ENCODE measurements around the gene KPNA2.

- TF ChIP-seq CTCF (IDR thresholded peaks at IDR 0.05; ENCODE audit: insufficient read depth, low read length) (no peak), POLR2AphosphoS5 (IDR thresholded peaks at IDR 0.05; ENCODE audit: low read depth) (no peak), GABPA (IDR thresholded peaks at IDR 0.05; ENCODE audit: low read depth) (no peak)
These were observed 17.3 kb downstream of the KPNA2 start for GRCh38 chr17:68052810-68053209.

Data from HL-60 (cell line).